ENCODE data around the gene MAZ.

DNA sequence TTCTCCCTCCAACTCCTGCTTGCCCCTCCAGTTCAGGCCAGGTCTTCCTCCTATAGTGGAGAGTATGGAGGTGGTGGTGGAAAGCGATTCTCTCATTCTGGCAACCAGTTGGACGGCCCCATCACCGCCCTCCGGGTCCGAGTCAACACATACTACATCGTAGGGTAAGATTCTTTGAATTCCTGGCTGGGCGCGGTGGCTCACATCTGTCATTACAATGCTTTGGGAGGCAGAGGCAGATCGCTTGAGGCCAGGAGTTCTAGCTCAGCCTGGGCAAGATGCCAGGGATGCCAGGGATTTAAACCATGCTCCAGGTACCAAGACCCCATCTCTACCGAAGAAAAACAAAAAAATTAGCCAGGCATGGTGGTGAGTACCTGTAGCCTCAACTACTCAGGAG is 26.9 kb upstream of the MAZ start:
- no peak for TF ChIP-seq EP300 (IDR thresholded peaks at IDR 0.05)
- TF ChIP-seq, protein P1, sequence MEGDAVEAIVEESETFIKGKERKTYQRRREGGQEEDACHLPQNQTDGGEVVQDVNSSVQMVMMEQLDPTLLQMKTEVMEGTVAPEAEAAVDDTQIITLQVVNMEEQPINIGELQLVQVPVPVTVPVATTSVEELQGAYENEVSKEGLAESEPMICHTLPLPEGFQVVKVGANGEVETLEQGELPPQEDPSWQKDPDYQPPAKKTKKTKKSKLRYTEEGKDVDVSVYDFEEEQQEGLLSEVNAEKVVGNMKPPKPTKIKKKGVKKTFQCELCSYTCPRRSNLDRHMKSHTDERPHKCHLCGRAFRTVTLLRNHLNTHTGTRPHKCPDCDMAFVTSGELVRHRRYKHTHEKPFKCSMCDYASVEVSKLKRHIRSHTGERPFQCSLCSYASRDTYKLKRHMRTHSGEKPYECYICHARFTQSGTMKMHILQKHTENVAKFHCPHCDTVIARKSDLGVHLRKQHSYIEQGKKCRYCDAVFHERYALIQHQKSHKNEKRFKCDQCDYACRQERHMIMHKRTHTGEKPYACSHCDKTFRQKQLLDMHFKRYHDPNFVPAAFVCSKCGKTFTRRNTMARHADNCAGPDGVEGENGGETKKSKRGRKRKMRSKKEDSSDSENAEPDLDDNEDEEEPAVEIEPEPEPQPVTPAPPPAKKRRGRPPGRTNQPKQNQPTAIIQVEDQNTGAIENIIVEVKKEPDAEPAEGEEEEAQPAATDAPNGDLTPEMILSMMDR (IDR thresholded peaks at IDR 0.05): no peak
- no peak for TF ChIP-seq POLR2A (IDR thresholded peaks at IDR 0.05)
- TF ChIP-seq POLR2AphosphoS5 (IDR thresholded peaks at IDR 0.05): no peak

Measured in suprapubic skin (tissue), 4 donors.